Smooth muscle cell of the coronary artery (primary cell): ENCODE results near the gene CCDC51. TPM values are rescaled to one million over a fixed set of nuclear protein-coding genes. Genes with fewer than 3 reads are reported as not detected.

ENCODE experiments used
- total RNA-seq: library from RNA; depleted of rRNA; stranded (reverse); fragments of >200 nt; gene quantifications from 2 replicates; pipeline ENCODE4 v1.2.3, GENCODE V29; 2014; ENCODE audit warnings: low replicate concordance

Gene CCDC51, protein sequence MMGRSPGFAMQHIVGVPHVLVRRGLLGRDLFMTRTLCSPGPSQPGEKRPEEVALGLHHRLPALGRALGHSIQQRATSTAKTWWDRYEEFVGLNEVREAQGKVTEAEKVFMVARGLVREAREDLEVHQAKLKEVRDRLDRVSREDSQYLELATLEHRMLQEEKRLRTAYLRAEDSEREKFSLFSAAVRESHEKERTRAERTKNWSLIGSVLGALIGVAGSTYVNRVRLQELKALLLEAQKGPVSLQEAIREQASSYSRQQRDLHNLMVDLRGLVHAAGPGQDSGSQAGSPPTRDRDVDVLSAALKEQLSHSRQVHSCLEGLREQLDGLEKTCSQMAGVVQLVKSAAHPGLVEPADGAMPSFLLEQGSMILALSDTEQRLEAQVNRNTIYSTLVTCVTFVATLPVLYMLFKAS
- 20.8 and 28.3 TPM in 2 replicates for total RNA-seq

DNA sequence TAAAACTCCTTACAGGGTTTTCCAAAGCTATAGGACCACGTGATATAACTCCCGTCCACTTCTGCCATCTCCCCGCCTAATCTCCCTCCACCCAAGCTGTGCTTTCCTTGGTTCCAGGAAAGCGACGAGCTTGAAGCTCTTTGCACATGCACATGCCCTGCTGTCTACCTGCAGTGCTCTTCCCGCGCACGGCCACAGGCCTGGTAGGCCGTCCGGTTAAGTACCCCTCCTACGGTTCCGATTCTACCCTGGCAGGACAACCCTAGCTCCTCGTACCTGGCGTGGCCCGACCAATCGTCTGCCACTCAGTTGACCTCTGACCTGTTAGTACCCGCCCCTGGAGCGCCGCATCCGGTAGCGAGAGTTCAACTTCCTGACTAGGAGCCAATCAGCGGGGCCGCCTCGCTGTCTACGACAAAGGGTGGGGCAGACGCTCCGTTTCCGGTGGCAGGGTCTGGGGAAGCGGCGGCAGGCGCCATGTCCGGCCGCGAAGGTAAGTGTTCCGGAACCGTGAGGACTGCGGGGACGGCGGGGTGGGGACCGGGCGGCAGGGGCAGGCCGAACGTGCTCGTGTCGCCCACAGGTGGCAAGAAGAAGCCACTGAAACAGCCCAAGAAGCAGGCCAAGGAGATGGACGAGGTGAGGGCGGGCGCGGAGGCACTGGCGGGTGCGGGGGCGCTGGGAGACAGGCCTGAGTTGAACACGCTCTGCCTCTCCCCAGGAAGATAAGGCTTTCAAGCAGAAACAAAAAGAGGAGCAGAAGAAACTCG, at the start of gene CCDC51, which contains the start of gene TMA7:
TSS of gene CCDC51 (minus strand) at position 300 of the 770 bp plus-strand sequence. CDS start 4,991 bp downstream, outside the sequence.
TSS of gene TMA7 (plus strand) at position 438 of the 770 bp plus-strand sequence. CDS start at position 478, 40 bp downstream.

DNA sequence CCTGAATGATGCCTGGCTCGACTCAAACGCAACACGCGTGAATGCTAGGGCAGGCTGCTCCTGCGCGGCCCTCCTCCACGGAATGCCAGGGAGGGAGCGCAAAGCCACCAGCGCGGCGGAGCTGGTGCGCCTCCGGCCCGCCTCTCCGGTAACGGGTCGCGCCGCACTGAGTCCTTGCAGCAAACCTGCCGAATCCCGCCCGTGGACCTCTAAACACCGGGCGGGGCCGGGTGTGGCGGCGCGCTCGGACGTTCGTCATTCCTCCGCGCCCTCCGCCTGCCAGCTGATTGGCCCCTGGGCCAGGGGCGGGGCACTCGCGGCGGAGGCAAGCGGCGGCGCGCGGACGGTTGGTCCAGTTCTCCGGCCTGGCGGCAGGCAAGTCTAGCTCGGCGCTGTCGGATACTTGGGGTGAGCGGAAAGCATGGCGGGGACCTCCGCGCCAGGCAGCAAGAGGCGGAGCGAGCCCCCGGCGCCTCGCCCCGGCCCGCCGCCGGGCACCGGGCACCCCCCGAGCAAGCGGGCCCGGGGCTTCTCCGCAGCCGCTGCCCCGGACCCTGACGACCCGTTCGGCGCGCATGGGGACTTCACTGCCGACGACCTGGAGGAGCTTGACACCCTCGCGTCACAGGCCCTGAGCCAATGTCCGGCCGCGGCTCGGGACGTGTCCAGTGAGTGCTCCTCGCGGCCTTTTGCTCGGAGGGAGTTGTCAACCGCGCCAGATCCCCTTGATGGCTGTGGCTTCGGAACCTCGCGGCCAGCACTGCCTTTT, 6.7 kb upstream of the CCDC51 start, which contains the start of gene ATRIP:
TSS of gene ATRIP (plus strand) at position 313 of the 769 bp plus-strand sequence. CDS start at position 422, 109 bp downstream.

DNA sequence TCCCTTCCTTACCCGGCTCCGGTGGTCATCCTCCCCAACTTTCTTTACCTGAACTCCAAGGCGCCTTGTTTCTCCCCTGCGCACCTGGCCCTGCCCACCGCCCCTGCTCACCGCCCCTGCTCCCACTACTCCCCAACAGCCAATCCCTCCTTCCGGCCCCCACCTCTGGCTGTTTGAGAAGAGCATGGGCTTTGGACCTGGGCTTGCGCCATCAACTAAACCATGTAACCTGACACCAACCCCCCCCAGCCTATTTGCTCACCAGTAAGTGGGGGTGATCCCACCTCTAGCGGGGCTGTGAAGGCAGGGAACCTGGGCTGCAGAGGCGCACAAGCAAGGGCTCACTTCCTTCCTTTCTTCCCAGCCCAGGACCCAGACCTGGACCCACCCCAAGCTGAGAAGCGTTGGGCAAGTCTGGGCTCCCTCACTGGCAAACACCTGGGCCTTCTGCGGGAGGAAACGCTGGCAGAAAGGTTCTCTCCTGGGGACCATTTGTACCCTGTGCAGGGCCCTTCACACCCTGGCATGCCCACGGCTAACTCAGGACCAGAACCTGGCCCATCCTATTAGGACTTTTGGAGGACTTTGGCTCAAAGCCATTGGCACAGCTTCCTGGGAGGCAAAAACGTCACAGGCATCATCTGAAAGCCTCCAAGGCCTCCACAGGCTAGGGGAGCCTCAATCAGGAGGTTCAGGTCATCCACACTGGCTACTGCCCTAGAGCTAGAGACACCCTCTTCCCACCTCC, 9.8 kb downstream of the CCDC51 start, which contains the start of gene PLXNB1:
TSS of gene PLXNB1 (minus strand) at position 127 of the 748 bp plus-strand sequence. CDS start 5,475 bp downstream, outside the sequence.

Other genes with a start within 250 kb of the CCDC51 start
- not detected in 2 replicates for gene CAMP, start 216.6 kb downstream of the CCDC51 start, total RNA-seq
- gene ZNF589, start 199.0 kb downstream of the CCDC51 start, total RNA-seq, result 2.2 and 6.2 TPM in 2 replicates
- 18.4 and 19.5 TPM in 2 replicates for gene NME6, start 138.8 kb downstream of the CCDC51 start, total RNA-seq
- gene SPINK8, start 106.5 kb downstream of the CCDC51 start, total RNA-seq, result not detected in 2 replicates
- gene FBXW12, start 67.9 kb downstream of the CCDC51 start, total RNA-seq, result 0.08 TPM in 1 of 2 replicates, not detected in the other
- 14.3 and 44.0 TPM in 2 replicates for gene PLXNB1, start 10.0 kb downstream of the CCDC51 start, total RNA-seq
- gene TMA7, start 138 bp upstream of the CCDC51 start, total RNA-seq, result 106 and 447 TPM in 2 replicates
- 4.2 and 5.7 TPM in 2 replicates for gene ATRIP, start 6.6 kb upstream of the CCDC51 start, total RNA-seq
- gene SHISA5, start 64.1 kb upstream of the CCDC51 start, total RNA-seq, result 88.9 and 137 TPM in 2 replicates
- 4.3 and 17.1 TPM in 2 replicates for gene PFKFB4, start 116.7 kb upstream of the CCDC51 start, total RNA-seq
- gene UCN2, start 123.7 kb upstream of the CCDC51 start, total RNA-seq, result under 0.01 and 0.68 TPM in 2 replicates
- gene COL7A1, start 155.2 kb upstream of the CCDC51 start, total RNA-seq, result 11.2 and 25.3 TPM in 2 replicates
- gene UQCRC1, start 169.5 kb upstream of the CCDC51 start, total RNA-seq, result 388 and 396 TPM in 2 replicates
- not detected in 2 replicates for gene TMEM89, start 181.7 kb upstream of the CCDC51 start, total RNA-seq
- gene SLC26A6, start 195.3 kb upstream of the CCDC51 start, total RNA-seq, result 13.0 and 19.7 TPM in 2 replicates
- gene CELSR3, start 222.8 kb upstream of the CCDC51 start, total RNA-seq, result 0.35 and 0.45 TPM in 2 replicates
- gene NCKIPSD, start 245.8 kb upstream of the CCDC51 start, total RNA-seq, result 7.7 and 11.1 TPM in 2 replicates